HepG2 (cell line): ENCODE measurements around the gene ZMIZ2. TPM values are rescaled to one million over a fixed set of nuclear protein-coding genes. Genes with fewer than 3 reads are reported as not detected.
A peak's percentile ranks its signal among the peaks of the same experiment; 100 is the strongest.

Experiments
- ATF7-NPFF ChIP-seq: sonication (generic); formaldehyde crosslinking; IDR thresholded peaks from 2 replicates; pipeline ENCODE4 v1.8.1; 2023; ENCODE audit warnings: mild to moderate bottlenecking, low read depth, missing genetic modification reagents, moderate library complexity
- ELF3 ChIP-seq: IDR thresholded peaks from 2 replicates; pipeline ENCODE4 v1.6.1; 2016; ENCODE audit warnings: missing genetic modification reagents, missing compliant biosample characterization
- EP300 ChIP-seq, 3 experiments: sonication (generic) in 1 of 3; formaldehyde crosslinking in 1 of 3; IDR thresholded peaks; 2 replicates each; pipeline versions ENCODE4 v1.5.1 to v1.6.1; 2011 to 2020; ENCODE audit warnings: low read depth in 2 of 3, low read length in 2 of 3, borderline replicate concordance in 1 of 3, improper control_type of control experiment in 1 of 3, mild to moderate bottlenecking in 1 of 3, missing genetic modification reagents in 1 of 3, moderate library complexity in 1 of 3
- HNRNPLL ChIP-seq: fragments of 200-400 bp; formaldehyde crosslinking; IDR thresholded peaks from 2 replicates; pipeline ENCODE4 v1.6.1; 2017; ENCODE audit warnings: mild to moderate bottlenecking, low read depth, low read length; ENCODE audit not compliant: poor library complexity, severe bottlenecking
- HOXA3 ChIP-seq: sonication (generic); formaldehyde crosslinking; IDR thresholded peaks from 2 replicates; pipeline ENCODE4 v1.5.0; 2020; ENCODE audit warnings: missing genetic modification reagents
- KDM5A ChIP-seq: fragments of 200-600 bp; sonication (generic); IDR thresholded peaks from 2 replicates; pipeline ENCODE4 v1.7.0; 2018; ENCODE audit warnings: antibody characterized with exemption, mild to moderate bottlenecking, low read length, borderline replicate concordance
- POLR2A ChIP-seq, 2 experiments: IDR thresholded peaks; 2 replicates each; pipeline ENCODE4 v1.6.1; 2011; ENCODE audit warnings: low read depth in 2 of 2, low read length in 2 of 2, mild to moderate bottlenecking in 1 of 2, moderate library complexity in 1 of 2; ENCODE audit not compliant: insufficient read depth in 1 of 2
- SALL2 ChIP-seq: sonication (generic); formaldehyde crosslinking; IDR thresholded peaks from 2 replicates; pipeline ENCODE4 v1.8.1; 2023; ENCODE audit warnings: mild to moderate bottlenecking, missing genetic modification reagents, inconsistent platforms
- SOX6 ChIP-seq, 2 experiments: fragments of 450-650 bp in 1 of 2; sonication (generic) in 1 of 2; formaldehyde crosslinking in 1 of 2; IDR thresholded peaks; 2 replicates each; pipeline versions ENCODE4 v1.4.0 to v1.6.1; 2017 to 2020; ENCODE audit warnings: antibody characterized with exemption in 1 of 2, mild to moderate bottlenecking in 1 of 2, missing genetic modification reagents in 1 of 2
- SP4 ChIP-seq: sonication (generic); formaldehyde crosslinking; IDR thresholded peaks from 2 replicates; pipeline ENCODE4 v1.8.1; 2023; ENCODE audit warnings: mild to moderate bottlenecking, missing genetic modification reagents
- YEATS4 ChIP-seq: sonication (generic); formaldehyde crosslinking; IDR thresholded peaks from 2 replicates; pipeline ENCODE4 v1.4.0; 2020; ENCODE audit warnings: missing genetic modification reagents, borderline replicate concordance
- ZNF235 ChIP-seq: sonication (generic); formaldehyde crosslinking; IDR thresholded peaks from 2 replicates; pipeline ENCODE4 v1.8.1; 2023; ENCODE audit warnings: mild to moderate bottlenecking, missing genetic modification reagents, borderline replicate concordance
- ZNF441 ChIP-seq: sonication (generic); formaldehyde crosslinking; IDR thresholded peaks from 2 replicates; pipeline ENCODE4 v1.7.0; 2021; ENCODE audit warnings: missing genetic modification reagents, borderline replicate concordance
- ZNF670 ChIP-seq: sonication (generic); formaldehyde crosslinking; IDR thresholded peaks from 2 replicates; pipeline ENCODE4 v1.8.0; 2022; ENCODE audit warnings: mild to moderate bottlenecking, missing genetic modification reagents, borderline replicate concordance
- ZNF773 ChIP-seq: sonication (generic); formaldehyde crosslinking; IDR thresholded peaks from 2 replicates; pipeline ENCODE4 v1.4.0; 2020; ENCODE audit warnings: missing genetic modification reagents, borderline replicate concordance
- ZSCAN12 ChIP-seq: sonication (generic); formaldehyde crosslinking; IDR thresholded peaks from 2 replicates; pipeline ENCODE4 v1.9.0; 2021; ENCODE audit warnings: mild to moderate bottlenecking, missing genetic modification reagents
- polyA plus RNA-seq, 8 experiments: library from polyadenylated mRNA; depleted of rRNA in 3 of 8; stranded (reverse) in 7 of 8; unstranded in 1 of 8; fragments of >200 nt; fragmentation: Illumina TruSeq in 4 of 8; extraction: Trizol in 4 of 8; gene quantifications; 2 replicates each; pipeline versions ENCODE4 v1.2.1 to v1.2.3, GENCODE V29; 2011 to 2016; ENCODE audit warnings: low read depth in 4 of 8, missing spikeins in 1 of 8, mixed read lengths in 1 of 8; ENCODE audit not compliant: insufficient read depth in 1 of 8
- total RNA-seq, 5 experiments: library from RNA; depleted of rRNA; stranded (reverse); fragments of >200 nt; fragmentation: Illumina TruSeq; extraction: Trizol; gene quantifications; 2 replicates each; pipeline ENCODE4 v1.2.3, GENCODE V29; 2016; ENCODE audit warnings: low read depth in 1 of 5
- TF ChIP-seq, protein P1 (sequence below): sonication (generic); formaldehyde crosslinking; IDR thresholded peaks from 2 replicates; pipeline ENCODE4 v1.5.1; 2020; ENCODE audit warnings: missing genetic modification reagents, mild to moderate bottlenecking, borderline replicate concordance
- TF ChIP-seq, protein P2 (sequence below): sonication (generic); formaldehyde crosslinking; IDR thresholded peaks from 2 replicates; pipeline ENCODE4 v1.8.0; 2023; ENCODE audit warnings: mild to moderate bottlenecking, missing genetic modification reagents
- TF ChIP-seq, protein P3 (sequence below): sonication (generic); formaldehyde crosslinking; IDR thresholded peaks from 2 replicates; pipeline ENCODE4 v1.8.1; 2023; ENCODE audit warnings: mild to moderate bottlenecking, missing genetic modification reagents
- TF ChIP-seq, protein P4 (sequence below): sonication (generic); formaldehyde crosslinking; IDR thresholded peaks from 2 replicates; pipeline ENCODE4 v1.4.0; 2020; ENCODE audit warnings: missing genetic modification reagents
- TF ChIP-seq, protein P5 (sequence below): sonication (generic); formaldehyde crosslinking; IDR thresholded peaks from 2 replicates; pipeline ENCODE4 v1.4.0; 2020; ENCODE audit warnings: missing genetic modification reagents

Gene ZMIZ2
- total and polyA plus RNA-seq, 2 of the 13 experiments (the other 11 are each of a cell fraction or from before 2014, with no cell fraction given): 4.9 to 7.9 TPM

DNA sequence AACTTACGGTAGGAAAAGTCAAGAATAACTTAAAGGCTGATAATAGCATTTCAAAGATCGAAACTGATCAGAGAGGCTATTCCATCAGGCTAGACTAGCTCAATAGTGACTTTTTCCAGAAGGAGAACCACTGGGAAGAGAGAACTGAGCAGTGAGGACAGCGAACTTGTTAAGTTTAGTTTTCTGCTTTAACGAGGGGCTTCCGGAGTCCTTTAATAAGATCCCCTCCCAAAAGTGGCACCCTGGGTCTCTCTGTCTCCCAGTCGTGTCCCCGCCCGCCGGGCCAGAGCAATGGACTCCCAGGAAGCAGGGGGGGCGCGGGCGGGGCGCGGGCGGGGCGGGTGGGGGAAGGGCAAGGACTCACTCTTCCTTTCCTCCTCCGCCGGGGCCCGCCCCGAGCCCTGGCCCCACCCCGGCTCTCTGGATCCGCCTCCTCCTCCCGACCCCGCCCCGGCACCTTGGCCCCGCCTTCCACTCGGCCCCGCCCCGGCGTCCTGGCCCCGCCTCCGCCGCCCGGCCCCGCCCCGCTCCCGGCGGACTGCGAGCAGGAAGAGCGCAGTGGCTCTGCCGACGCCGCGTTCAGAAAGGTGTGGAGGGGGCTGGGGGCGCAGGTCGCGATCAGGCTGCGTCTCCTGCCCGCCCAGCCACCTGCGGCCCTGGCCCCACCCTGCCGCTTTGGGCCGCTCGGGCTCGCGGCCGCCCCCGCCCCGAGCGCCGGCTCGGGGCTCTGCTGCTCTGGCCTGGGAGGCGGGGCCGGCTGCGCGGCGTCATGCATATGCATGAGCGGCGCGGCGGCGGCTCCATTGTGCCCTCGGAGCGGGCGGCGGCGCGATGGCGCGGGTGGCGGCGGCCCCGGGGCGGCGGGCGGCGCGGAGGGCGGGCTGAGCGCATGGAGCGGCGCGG lies at the start of gene ZMIZ2 (continued):
- TF ChIP-seq, protein P1, sequence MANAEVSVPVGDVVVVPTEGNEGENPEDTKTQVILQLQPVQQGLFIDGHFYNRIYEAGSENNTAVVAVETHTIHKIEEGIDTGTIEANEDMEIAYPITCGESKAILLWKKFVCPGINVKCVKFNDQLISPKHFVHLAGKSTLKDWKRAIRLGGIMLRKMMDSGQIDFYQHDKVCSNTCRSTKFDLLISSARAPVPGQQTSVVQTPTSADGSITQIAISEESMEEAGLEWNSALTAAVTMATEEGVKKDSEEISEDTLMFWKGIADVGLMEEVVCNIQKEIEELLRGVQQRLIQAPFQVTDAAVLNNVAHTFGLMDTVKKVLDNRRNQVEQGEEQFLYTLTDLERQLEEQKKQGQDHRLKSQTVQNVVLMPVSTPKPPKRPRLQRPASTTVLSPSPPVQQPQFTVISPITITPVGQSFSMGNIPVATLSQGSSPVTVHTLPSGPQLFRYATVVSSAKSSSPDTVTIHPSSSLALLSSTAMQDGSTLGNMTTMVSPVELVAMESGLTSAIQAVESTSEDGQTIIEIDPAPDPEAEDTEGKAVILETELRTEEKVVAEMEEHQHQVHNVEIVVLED (CRISPR knock-in tag): 0 out of 2 replicates have a peak, but pooled peaks have one; percentile 14
- TF ChIP-seq ZNF235 (0 out of 2 replicates have a peak, but pooled peaks have one; percentile 41), YEATS4 (peak; percentile 73), EP300 (IDR thresholded peaks at IDR 0.05; ENCODE audit: low read depth in 2 of 2, low read length in 2 of 2) (peak in 1 of 2 experiments; percentile 9; a peak in 1 of 4 replicates), EP300 (CRISPR knock-in tag; IDR thresholded peaks at IDR 0.05; ENCODE audit: borderline replicate concordance) (no peak), HOXA3 (CRISPR knock-in tag) (peak; percentile 37; the same call in 1 of the 2 replicates), ELF3 (CRISPR knock-in tag) (0 out of 2 replicates have a peak, but pooled peaks have one; percentile 22), ZNF670 (CRISPR knock-in tag) (no peak), ZNF441 (peak; percentile 34; the same call in 1 of the 2 replicates), SALL2 (CRISPR knock-in tag) (peak; percentile 33; the same call in 1 of the 2 replicates), KDM5A (peak; percentile 75; the same call in 1 of the 2 replicates), ZSCAN12 (CRISPR knock-in tag) (no peak), HNRNPLL (peak; percentile 18), ZNF773 (CRISPR knock-in tag) (0 out of 2 replicates have a peak, but pooled peaks have one; percentile 45), ATF7-NPFF (peak; percentile 52; the same call in 1 of the 2 replicates), POLR2A (IDR thresholded peaks at IDR 0.05; ENCODE audit: insufficient read depth in 1 of 2, low read depth in 2 of 2, low read length in 2 of 2) (peak; percentile 37 to 57; a peak in 2 of 4 replicates), SP4 (CRISPR knock-in tag) (peak; percentile 97), SOX6 (IDR thresholded peaks at IDR 0.05) (no peak), SOX6 (CRISPR knock-in tag; IDR thresholded peaks at IDR 0.05) (peak; percentile 40; the same call in 1 of the 2 replicates)
- TF ChIP-seq, protein P2, sequence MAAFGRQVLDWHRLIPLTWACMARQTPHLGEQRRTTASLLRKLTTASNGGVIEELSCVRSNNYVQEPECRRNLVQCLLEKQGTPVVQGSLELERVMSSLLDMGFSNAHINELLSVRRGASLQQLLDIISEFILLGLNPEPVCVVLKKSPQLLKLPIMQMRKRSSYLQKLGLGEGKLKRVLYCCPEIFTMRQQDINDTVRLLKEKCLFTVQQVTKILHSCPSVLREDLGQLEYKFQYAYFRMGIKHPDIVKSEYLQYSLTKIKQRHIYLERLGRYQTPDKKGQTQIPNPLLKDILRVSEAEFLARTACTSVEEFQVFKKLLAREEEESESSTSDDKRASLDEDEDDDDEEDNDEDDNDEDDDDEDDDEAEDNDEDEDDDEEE (CRISPR knock-in tag): peak; percentile 63; the same call in 1 of the 2 replicates
- TF ChIP-seq, protein P3, sequence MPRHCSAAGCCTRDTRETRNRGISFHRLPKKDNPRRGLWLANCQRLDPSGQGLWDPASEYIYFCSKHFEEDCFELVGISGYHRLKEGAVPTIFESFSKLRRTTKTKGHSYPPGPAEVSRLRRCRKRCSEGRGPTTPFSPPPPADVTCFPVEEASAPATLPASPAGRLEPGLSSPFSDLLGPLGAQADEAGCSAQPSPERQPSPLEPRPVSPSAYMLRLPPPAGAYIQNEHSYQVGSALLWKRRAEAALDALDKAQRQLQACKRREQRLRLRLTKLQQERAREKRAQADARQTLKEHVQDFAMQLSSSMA (CRISPR knock-in tag): no peak
- TF ChIP-seq, protein P4, sequence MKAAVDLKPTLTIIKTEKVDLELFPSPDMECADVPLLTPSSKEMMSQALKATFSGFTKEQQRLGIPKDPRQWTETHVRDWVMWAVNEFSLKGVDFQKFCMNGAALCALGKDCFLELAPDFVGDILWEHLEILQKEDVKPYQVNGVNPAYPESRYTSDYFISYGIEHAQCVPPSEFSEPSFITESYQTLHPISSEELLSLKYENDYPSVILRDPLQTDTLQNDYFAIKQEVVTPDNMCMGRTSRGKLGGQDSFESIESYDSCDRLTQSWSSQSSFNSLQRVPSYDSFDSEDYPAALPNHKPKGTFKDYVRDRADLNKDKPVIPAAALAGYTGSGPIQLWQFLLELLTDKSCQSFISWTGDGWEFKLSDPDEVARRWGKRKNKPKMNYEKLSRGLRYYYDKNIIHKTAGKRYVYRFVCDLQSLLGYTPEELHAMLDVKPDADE (CRISPR knock-in tag): no peak
- TF ChIP-seq, protein P5, sequence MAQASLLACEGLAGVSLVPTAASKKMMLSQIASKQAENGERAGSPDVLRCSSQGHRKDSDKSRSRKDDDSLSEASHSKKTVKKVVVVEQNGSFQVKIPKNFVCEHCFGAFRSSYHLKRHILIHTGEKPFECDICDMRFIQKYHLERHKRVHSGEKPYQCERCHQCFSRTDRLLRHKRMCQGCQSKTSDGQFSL (CRISPR knock-in tag): peak; percentile 24; the same call in 1 of the 2 replicates
